Loucy (cell line): ENCODE data around the gene DDX60.
"Not testable (repeated sequence)": the region's sequence is repeated elsewhere in the genome, so short reads cannot be mapped to it uniquely, and the experiment has no call there.

ENCODE experiments used
- H2AFZ ChIP-seq: fragments of 200-600 bp; sonication (generic); 2 replicates; pipeline ENCODE4 v1.6.0; 2016; ENCODE audit warnings: antibody characterized with exemption, mild to moderate bottlenecking, low read length, moderate library complexity
- H3F3A ChIP-seq: fragments of 200-600 bp; 2 replicates; pipeline ENCODE4 v1.6.0; 2016; ENCODE audit warnings: antibody characterized with exemption, low read depth, mild to moderate bottlenecking
- H3K27me3 ChIP-seq: fragments of 200-600 bp; sonication (generic); 2 replicates; pipeline ENCODE4 v1.6.1; 2014; ENCODE audit warnings: low read length, mild to moderate bottlenecking; ENCODE audit not compliant: insufficient read depth, poor library complexity, severe bottlenecking
- H3K36me3 ChIP-seq: fragments of 200-600 bp; sonication (generic); 2 replicates; pipeline ENCODE4 v1.6.1; 2016; ENCODE audit warnings: low read length; ENCODE audit not compliant: insufficient read depth
- H3K4me1 ChIP-seq: fragments of 200-600 bp; sonication (generic); 2 replicates; pipeline ENCODE4 v1.5.1; 2014; ENCODE audit warnings: low read length, mild to moderate bottlenecking; ENCODE audit not compliant: insufficient read depth, poor library complexity, severe bottlenecking
- H3K4me2 ChIP-seq: fragments of 200-600 bp; sonication (generic); 2 replicates; pipeline ENCODE4 v1.6.0; 2014; ENCODE audit warnings: antibody characterized with exemption, low read length, low read depth, mild to moderate bottlenecking; ENCODE audit not compliant: poor library complexity, severe bottlenecking
- H3K4me3 ChIP-seq: fragments of 200-600 bp; sonication (generic); 2 replicates; pipeline ENCODE4 v1.5.1; 2014; ENCODE audit warnings: low read length, mild to moderate bottlenecking, mixed read lengths; ENCODE audit not compliant: poor library complexity, severe bottlenecking
- H3K79me2 ChIP-seq: fragments of 200-600 bp; sonication (generic); 2 replicates; pipeline ENCODE4 v1.6.1; 2014; ENCODE audit warnings: low read length; ENCODE audit not compliant: insufficient read depth
- H3K9ac ChIP-seq: fragments of 200-600 bp; sonication (generic); 2 replicates; pipeline ENCODE4 v1.6.0; 2014; ENCODE audit warnings: mild to moderate bottlenecking, low read depth, low read length, moderate library complexity; ENCODE audit not compliant: poor library complexity, severe bottlenecking
- H3K9me2 ChIP-seq: fragments of 200-600 bp; sonication (generic); replicated peaks from 2 replicates; pipeline ENCODE4 v1.6.1; 2016; ENCODE audit warnings: low read depth, low read length, mixed read lengths
- H3K9me3 ChIP-seq: fragments of 200-600 bp; sonication (generic); 2 replicates; pipeline ENCODE4 v1.6.1; 2014; ENCODE audit warnings: mild to moderate bottlenecking, antibody characterized with exemption, low read length, low read depth; ENCODE audit not compliant: insufficient read depth
- H4K20me1 ChIP-seq: fragments of 200-600 bp; sonication (generic); 2 replicates; pipeline ENCODE4 v1.6.0; 2014; ENCODE audit warnings: antibody characterized with exemption, low read length, mild to moderate bottlenecking; ENCODE audit not compliant: insufficient read depth, poor library complexity, severe bottlenecking
- EZH2phosphoT487 ChIP-seq: fragments of 200-600 bp; IDR thresholded peaks from 2 replicates; pipeline ENCODE4 v1.6.1; 2018; ENCODE audit warnings: antibody characterized with exemption, mild to moderate bottlenecking, moderate library complexity, borderline replicate concordance
- TF ChIP-seq, protein P1 (sequence below): fragments of 200-600 bp; sonication (generic); conservative IDR thresholded peaks from 2 replicates; pipeline ENCODE4 v1.5.1; 2014; ENCODE audit warnings: mild to moderate bottlenecking, antibody characterized with exemption, low read length

The DDX60 gene

DNA sequence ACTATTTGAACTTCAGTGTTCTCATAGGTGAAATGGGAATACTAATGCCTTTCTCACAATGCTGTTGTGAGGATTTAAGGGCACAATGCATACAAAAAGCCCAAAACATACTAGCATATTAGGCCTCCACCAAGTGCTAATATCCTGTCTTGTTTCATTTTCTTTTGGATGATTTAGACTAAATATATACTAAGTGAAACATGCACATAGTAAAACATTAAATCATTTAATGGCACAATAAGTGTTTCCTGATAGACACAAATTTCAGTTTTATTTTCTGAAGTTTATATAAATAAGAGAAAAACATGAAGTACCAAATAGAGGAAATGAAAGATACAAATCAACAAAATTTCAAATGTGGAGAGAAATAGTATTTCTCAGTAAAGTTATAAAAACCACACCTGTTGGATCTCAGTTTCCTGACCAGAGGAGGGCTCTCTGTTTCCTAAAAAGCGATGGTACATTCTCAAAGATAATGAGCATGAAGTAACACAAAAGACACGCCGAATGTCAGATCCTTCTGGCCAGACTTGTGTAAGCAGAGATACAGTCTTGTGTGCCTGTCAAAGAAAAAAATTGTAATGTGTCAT is 25.1 kb downstream of the DDX60 start:
- Histone ChIP-seq H3K36me3 (no peaks in the 10 kb centered on the region), H3K4me3 (no peak overlapping the region), H2AFZ (no peak overlapping the region), H3K9me2 (no peaks in the 10 kb centered on the region), H3K4me2 (no peak overlapping the region), H3K79me2 (no peaks in the 10 kb centered on the region), H4K20me1 (no peaks in the 10 kb centered on the region), H3K9ac (no peak overlapping the region), H3K9me3 (no peaks in the 10 kb centered on the region), H3K4me1 (no peaks in the 10 kb centered on the region), H3F3A (no peaks in the 10 kb centered on the region), H3K27me3 (no peaks in the 10 kb centered on the region)
- TF ChIP-seq, protein P1, sequence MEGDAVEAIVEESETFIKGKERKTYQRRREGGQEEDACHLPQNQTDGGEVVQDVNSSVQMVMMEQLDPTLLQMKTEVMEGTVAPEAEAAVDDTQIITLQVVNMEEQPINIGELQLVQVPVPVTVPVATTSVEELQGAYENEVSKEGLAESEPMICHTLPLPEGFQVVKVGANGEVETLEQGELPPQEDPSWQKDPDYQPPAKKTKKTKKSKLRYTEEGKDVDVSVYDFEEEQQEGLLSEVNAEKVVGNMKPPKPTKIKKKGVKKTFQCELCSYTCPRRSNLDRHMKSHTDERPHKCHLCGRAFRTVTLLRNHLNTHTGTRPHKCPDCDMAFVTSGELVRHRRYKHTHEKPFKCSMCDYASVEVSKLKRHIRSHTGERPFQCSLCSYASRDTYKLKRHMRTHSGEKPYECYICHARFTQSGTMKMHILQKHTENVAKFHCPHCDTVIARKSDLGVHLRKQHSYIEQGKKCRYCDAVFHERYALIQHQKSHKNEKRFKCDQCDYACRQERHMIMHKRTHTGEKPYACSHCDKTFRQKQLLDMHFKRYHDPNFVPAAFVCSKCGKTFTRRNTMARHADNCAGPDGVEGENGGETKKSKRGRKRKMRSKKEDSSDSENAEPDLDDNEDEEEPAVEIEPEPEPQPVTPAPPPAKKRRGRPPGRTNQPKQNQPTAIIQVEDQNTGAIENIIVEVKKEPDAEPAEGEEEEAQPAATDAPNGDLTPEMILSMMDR: no peak
- no peak for TF ChIP-seq EZH2phosphoT487

DNA sequence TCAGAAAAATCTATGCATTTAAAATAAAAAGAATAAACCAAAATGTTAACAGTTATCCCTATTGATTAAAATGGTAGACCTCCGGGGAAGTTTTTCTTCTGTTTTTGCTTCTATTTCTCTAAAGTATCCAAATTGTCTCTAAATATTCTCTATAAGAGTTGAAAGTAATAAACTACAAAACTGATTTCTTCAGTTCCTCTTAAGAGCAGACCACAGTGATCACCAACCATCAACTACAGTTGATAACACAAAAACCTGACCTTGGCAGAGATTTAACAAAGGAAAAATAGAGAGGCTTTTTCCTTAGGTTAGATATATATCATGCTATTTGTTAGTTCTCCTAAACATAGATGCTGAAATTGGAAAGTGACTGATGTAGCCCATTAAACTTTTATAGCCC is 27.3 kb downstream of the DDX60 start:
- Histone ChIP-seq H4K20me1 (no peaks in the 10 kb centered on the region), H3K79me2 (no peaks in the 10 kb centered on the region), H3K9me2 (no peaks in the 10 kb centered on the region), H3F3A (no peaks in the 10 kb centered on the region), H3K4me3 (no peak overlapping the region), H3K4me2 (no peak overlapping the region), H3K4me1 (no peaks in the 10 kb centered on the region), H2AFZ (no peak overlapping the region), H3K9ac (no peak overlapping the region), H3K36me3 (no peaks in the 10 kb centered on the region), H3K27me3 (no peaks in the 10 kb centered on the region), H3K9me3 (no peaks in the 10 kb centered on the region)
- no peak for TF ChIP-seq EZH2phosphoT487
- TF ChIP-seq, protein P1: no peak

DNA sequence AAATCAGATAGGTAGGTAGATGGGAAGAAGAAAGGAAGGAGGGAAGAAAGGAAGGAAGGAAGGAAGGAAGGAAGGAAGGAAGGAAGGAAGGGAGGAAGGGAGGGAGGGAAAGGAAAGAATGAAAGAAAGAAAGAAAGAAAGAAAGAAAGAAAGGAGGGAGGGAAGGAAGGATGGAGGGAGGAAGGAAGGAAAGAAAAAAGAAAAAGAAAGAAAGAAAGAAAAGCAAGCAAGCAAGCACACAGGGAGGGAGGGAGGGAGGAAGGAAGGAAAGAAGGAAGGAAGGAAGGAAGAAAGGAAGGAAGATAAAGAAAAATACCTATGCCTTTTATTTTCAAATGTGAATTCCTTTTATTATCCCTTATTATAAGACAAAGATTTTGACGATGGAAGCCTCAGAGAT is 32.7 kb downstream of the DDX60 start:
- H3K4me1 ChIP-seq, H3K9ac ChIP-seq, H3K9me2 ChIP-seq, H3F3A ChIP-seq, H4K20me1 ChIP-seq, H3K27me3 ChIP-seq, H3K4me3 ChIP-seq, H3K79me2 ChIP-seq, H2AFZ ChIP-seq, H3K9me3 ChIP-seq, H3K36me3 ChIP-seq, H3K4me2 ChIP-seq: not testable (repeated sequence)

DNA sequence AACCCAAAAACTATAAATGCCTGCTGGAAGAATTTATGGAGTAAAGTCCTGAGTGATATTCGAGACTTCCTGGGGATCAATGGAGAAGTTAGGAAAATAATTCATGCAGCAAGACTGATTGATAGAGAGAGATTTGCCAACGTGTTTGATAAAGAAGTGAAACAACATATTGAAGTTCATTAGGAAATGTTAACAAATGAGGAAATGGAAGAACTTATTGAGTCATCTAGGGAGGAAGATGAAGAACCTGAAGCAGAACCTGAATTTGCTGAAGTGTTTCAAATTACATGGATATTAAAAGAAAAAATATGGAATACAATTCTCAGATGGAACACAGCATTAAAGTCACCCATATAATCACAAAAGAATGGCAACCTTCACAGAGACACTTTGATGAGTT is 39.0 kb downstream of the DDX60 start:
- no peak overlapping the region for H3K9ac ChIP-seq
- H2AFZ ChIP-seq: no peak overlapping the region
- no peaks in the 10 kb centered on the region for H3F3A ChIP-seq

More for the DNA sequence above, 39.0 kb downstream of the DDX60 start:
- Histone ChIP-seq H3K9me3 (no peaks in the 10 kb centered on the region), H3K9me2 (no peaks in the 10 kb centered on the region; the same call in 1 of the 2 replicates), H3K36me3 (no peaks in the 10 kb centered on the region), H3K4me3 (no peak overlapping the region), H4K20me1 (no peaks in the 10 kb centered on the region), H3K4me2 (no peak overlapping the region), H3K4me1 (no peaks in the 10 kb centered on the region), H3K79me2 (no peaks in the 10 kb centered on the region), H3K27me3 (no peaks in the 10 kb centered on the region)
- TF ChIP-seq EZH2phosphoT487: no peak
- TF ChIP-seq, protein P1: no peak
